DMS 273 (cell line): ENCODE measurements around the gene CYP27B1.

Experiments used
- DNase-seq: peaks from one replicate; lab custom pipeline; 2025; ENCODE audit not compliant: unreplicated experiment; lab: John Stamatoyannopoulos, UW

The CYP27B1 gene

GRCh38 chr12:57736741-57737466 is 30.0 kb downstream of the CYP27B1 start:
- peak; percentile 54 for DNase-seq

DNA sequence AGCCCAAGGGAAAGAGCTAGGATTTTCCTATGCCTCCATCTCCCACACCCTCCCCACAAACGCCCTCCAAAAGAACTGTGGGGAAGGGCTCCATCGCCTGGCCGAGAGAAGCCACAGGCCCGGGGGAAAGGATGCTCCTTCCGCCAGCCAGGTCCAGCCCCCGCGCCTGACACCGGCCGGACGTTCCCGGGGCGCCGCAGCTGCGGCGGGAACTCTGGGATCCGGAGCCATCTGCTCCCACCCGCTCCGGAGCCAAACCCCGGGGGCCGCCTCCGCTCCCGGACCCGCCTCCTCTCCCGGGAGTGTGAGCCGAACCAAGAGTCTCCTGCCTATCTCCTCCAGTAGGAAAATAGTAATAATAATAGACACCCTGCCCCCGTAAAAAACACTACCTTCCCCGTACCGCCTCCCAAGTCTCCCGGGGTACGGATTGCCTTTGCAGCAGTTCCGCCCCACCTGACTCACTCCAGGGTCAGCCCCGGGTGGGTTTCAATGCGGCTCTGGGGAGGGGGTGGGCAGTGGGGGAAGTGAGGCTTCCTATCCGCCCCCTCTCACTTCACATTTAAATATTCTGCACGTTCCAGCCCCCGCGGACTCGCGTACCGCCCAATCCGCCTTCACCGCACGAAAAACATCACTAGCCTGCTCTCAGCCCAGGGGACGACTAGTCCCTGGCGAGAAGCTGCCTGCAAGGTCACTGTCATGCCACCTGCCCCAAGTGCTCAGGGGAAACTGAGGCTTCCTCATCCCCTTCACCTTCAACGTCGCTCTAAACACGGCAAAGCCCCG is 30.7 kb downstream of the CYP27B1 start:
- DNase-seq = peak; percentile 84

DNA sequence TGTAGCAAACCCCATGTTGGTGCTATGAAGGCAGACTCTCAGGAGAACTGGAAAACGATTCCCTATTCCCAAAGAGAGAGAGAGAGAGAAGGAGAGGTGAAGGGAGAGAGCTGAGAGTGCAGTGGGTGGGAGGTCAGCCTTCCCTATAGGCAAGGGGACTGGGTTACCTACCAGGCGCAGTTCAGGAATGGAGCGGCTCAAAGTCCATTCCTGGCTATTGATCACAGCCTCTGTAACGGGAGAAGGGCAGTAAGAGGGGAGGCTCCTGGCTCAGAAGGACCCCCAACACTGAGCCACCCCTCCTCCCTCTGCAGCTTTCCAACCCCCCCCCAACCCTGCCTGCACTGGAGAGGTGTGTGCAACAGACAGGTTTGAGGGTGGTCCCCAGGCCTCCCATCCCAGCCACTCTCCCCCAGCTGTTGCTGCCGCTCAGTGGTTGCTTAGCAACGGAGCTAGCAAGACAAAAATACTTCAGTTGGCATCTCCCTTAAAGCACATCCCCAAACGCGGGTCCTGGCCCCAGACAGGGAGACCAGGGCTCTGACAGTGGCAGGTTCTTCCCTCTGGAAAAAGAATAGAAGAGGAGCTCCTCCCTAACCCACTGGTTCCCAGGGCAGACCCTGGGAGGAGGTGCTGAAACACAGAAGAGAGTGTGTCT is 31.6 kb downstream of the CYP27B1 start:
- peak; percentile 72 for DNase-seq

DNA sequence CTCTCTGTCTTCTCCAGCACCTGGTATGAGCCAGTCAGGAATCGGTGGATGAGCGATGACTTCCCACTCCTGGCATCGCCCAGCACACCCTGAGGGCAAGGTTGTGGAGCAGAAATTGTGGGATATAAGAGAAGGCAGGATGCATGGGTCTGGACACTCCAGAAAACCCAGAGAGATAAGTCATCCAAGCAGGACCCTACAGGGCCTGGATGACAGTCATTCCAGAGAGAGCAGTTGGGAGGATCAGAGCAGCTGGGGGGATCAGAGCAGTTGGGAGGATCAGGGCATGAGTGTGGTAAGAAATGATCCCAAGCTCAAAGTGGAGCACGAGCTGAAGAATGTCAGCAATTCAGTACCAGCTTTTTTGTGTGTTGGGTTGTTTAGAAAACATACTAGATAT is 32.3 kb downstream of the CYP27B1 start:
- no peak for DNase-seq

DNA sequence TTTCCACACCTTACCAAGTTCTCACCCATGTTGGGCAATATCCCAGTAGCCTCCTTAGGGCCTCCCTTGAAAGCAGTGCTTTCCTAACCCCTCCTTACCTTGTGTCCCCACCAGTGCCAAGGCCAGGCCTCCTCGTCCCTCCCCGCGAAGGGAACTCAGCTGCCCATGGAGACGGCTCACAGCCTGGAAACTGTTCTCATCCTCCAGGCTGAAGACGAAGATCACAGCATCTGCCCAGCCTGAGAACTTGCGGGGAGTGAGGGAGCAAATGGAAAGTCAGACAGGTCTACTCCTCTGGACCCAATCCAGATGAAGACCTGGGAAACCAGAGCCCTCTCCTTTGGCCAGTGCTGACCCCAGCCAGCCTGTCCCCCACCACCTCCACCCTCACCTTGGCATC is 33.0 kb downstream of the CYP27B1 start:
- DNase-seq = no peak

DNA sequence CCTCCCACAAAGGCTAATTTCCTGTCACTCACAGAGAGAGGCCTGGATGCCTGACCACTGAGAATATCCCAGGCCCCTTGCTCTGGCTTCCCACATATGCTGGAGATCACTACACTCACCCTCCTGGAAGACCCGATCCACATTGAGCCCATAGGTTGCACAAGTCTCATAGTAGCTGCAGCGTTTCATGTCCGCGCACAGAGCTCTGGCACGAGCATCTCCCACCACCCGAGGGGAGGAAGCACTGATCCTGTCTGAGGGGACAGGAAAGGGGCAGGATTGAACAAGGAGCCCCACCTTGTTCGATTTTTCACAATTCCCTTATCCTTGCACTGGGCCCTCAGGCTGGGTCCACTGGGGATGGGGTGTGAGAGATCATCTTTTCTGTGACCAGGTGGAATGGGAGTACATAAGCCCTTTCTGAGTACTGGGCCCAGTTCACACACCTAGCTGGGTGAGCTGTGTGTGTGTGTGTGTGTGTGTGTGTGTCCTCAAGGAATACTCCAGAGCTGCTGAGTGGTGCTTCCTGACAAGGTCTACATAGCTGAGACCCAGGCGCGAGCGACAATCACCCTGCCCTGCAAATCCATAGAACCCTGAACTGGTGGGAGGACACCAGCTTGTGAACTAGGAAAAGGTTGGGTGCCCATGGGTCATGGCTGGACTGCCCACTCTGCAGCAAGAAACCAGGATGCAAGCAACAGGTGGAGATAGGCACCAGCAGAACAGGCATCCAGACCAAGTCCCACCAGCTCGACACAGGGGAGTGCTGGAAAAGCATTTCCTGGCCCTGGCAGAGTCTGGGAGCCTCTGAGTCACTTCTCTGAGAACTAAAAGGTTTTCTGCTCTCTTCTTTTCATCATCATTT is 33.9 kb downstream of the CYP27B1 start:
- no peak for DNase-seq

DNA sequence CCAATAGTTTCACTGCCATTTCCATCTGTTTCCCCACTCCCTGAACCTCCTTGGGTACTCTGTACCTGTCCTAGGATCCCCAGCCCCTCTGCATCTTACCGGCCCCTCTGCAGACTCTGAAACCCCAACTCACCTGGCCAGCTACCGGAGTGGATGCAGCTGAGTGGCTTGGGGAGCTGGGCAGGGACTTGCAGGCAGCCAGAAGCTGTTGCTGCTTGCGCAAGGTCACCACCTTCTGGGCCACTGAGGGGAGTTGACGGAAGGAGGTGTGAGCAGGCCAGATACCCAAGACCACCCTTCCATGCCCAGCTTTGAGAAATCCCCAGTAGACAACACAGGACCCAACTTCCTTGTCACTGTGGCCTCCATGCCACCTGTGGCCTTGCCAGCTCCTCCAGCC is 34.6 kb downstream of the CYP27B1 start:
- no peak for DNase-seq

DNA sequence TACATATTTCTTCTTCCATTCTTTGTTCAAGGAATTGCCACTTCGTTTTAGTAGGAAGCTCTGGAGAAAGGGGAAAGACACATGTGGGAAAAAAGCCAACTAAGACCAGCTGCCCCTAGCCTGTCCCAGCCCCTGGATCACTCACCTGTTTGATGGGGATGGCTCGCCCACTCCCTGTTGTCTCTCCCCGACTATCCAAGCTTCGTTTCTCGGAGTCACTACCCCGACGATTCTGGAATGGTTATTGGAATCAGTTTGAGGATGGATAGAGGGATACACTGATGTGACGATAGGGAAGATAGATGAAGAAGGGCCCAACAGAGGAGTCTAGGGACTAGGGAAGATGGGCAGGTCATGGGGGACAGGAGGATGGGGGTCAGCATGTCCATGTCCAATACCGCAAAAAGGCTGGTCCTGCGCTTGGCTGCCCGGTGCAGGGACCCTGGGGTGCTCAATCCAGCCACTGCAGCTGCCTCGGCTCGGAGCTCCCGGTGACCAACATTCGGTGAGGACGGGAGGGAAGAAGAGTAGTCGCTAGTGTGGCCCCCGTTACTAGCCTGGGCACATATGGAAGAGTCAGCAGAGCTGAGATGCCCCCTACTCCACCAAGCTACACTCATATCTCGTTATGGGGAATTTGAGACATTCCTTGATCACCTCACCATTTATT is 35.3 kb downstream of the CYP27B1 start:
- DNase-seq = no peak

GRCh38 chr12:57730336-57731067 is 36.4 kb downstream of the CYP27B1 start:
- DNase-seq = no peak

GRCh38 chr12:57729321-57729844 is 37.5 kb downstream of the CYP27B1 start:
- DNase-seq = no peak

DNA sequence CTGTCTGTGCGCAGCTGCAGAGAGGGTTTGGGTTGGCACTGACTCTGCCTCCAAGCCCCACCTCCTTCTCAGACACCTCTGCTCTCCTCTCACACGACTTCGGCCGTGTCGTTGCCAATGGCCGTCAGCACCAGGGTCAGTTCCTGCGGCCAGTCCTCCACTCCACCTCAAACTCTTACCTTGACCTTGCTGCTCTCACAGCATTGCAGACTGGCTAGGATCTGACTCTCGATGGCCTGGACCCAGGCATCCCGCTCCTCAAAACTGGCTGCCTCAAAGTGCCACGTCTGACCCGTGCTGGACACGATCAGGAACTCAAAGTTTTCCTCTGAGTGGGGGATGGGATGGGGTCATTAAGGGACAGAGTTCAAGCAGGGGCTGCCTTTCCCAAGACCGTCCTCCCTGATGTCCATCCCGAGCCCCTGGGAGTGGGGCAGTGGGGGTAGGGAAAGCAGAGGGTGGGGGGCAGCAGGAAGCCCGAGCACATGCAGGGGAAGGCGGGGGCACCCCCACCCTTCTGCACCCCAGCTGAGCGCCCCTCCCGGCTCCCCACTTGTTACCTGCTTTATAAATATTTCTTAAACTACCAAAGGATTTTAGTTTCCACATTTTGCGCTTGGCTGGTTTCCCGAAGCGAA is 39.0 kb downstream of the CYP27B1 start:
- DNase-seq = no peak

DNA sequence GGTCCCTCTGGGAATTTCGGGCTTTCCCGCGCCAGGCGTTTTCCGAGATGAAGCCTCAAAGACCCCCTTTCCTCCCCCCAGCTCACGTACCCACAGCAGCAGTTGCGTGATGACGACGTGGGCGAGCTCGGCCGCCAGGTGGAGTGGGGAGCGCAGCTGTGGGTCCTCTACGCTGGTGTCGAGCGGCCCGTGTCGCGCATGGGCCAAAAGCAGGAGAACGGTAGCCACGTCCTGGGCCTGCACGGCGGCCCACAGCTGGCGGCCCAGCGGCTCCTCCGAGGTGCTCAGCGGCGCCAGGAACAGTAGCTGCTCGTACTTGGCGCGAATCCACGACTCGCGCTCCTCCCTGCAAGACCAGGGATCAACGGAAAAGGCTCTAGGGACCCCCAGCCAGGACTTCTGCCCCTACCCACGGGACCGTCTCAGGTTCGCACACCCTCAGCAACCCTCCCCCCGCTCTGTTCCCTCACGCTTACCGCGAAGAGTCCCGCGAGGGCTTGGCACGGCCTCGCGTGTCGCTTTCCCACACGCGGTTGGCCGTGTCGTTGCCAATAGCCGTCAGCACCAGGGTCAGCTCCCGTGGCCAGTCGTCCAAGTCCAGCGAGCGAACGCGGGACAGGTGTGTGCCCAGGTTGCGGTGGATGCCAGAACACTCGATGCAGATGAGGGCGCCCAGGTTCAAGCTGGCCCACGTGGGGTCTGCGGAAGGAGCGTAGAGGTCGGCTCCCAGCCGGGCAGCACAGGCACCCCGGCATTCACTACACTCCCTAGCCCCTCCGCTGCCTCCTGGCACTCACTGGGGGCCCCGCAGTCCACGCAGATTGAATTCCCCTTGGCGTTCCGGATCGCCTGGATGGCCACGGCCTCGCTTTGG is 39.8 kb downstream of the CYP27B1 start:
- peak; percentile 52 for DNase-seq

DNA sequence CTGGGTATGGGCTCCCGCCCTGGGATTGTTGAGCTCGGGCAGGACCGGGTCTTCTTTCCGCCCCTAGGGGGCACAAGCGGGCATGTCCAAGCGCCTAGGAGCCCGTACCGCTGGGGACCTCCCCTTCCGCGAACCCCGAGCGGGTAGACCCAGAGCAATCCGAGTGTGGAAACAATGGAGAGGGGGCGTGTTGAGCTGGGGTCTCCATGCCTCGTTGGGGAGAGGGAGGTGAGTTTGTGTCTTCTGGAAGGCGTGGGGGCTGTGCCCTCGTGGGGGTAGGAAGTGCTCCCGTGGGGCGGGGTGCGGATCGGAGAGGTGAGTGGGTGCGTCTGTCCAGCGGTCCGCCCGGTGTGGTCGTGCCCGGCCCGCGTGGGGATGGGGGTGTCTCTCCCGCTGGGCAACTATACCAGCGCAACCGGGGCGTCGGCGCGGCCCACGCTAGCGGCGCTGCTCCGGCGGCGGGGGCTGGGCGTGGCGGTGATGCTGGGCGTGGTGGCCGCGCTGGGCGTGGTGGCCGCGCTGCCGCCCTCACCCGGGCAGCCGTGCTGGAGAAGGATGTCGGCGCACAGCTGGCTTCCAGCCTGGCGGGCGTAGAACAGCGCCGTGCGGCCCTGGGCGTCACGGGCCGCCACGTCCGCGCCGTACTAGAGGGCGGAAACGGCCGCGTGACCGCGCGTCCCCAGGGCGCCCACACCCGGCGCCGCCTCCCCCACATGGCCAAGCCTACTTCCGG is 40.6 kb downstream of the CYP27B1 start:
- peak; percentile 93 for DNase-seq

DNA sequence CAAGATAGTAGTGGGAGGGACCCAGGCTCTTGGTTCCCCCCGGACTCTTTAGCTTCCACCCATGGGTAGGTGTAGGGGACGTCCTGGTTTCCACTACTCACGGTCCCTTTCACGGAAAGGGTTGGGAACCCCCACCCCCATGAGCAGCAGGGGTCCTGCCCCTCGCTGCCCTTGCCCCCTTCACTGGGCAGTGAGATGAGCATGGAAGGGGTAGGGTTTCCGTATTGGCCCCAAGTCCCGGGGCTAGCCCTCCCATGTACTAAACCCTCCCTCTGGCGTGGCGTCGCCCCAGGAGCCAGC is 41.1 kb downstream of the CYP27B1 start:
- no peak for DNase-seq

DNA sequence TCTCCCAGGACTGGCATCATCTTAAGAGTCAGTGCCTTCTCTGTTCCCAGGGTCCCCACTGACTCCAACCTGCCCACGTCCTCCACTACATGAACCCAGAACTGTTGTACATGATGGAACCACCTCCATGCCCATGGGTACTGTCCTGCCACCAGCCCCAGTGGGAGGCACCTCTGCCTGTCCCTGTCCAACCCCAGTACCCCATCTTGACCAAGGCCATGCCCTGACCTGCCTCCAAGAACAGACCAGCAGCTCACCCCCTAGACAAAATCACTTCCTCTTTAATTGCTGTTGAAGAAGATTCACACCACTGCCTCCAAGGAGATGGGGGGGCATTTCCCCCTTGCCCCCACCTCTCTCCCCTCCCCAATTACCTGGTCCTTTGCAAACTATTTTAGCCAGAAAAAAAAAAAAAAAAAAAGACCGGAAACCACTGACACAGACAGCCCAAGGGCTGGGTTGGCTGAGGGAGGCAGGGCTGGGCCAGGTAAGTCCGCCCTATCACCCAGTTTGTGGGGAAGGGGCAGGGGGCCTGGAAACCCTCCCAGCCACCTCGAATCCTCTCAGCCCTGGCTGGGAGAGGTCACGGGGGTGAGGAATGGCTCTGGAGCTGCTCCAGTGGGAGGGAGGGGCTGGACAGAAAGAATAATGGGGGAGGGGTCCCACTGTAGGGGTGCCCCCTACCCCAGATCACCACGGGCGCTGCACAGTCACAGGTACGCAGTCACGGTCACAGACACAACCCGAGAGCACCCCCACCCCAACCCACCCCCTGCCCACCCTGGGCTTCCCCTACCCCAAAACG is 41.7 kb downstream of the CYP27B1 start:
- no peak for DNase-seq

- no peak for DNase-seq
Observed at GRCh38 chr12:57724003-57724935, 42.6 kb downstream of the CYP27B1 start.
